Islet of Langerhans (tissue), 1 donor: ENCODE results near the gene BCDIN3D.
"Not testable (repeated sequence)": the region's sequence is repeated elsewhere in the genome, so short reads cannot be mapped to it uniquely, and the experiment has no call there.

ENCODE experiments used
- FAIRE-seq: peaks from one replicate; lab custom pipeline; 2011; peaks lifted over from hg19 to GRCh38; lab: Jason Lieb, UNC

Gene BCDIN3D, protein sequence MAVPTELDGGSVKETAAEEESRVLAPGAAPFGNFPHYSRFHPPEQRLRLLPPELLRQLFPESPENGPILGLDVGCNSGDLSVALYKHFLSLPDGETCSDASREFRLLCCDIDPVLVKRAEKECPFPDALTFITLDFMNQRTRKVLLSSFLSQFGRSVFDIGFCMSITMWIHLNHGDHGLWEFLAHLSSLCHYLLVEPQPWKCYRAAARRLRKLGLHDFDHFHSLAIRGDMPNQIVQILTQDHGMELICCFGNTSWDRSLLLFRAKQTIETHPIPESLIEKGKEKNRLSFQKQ

DNA sequence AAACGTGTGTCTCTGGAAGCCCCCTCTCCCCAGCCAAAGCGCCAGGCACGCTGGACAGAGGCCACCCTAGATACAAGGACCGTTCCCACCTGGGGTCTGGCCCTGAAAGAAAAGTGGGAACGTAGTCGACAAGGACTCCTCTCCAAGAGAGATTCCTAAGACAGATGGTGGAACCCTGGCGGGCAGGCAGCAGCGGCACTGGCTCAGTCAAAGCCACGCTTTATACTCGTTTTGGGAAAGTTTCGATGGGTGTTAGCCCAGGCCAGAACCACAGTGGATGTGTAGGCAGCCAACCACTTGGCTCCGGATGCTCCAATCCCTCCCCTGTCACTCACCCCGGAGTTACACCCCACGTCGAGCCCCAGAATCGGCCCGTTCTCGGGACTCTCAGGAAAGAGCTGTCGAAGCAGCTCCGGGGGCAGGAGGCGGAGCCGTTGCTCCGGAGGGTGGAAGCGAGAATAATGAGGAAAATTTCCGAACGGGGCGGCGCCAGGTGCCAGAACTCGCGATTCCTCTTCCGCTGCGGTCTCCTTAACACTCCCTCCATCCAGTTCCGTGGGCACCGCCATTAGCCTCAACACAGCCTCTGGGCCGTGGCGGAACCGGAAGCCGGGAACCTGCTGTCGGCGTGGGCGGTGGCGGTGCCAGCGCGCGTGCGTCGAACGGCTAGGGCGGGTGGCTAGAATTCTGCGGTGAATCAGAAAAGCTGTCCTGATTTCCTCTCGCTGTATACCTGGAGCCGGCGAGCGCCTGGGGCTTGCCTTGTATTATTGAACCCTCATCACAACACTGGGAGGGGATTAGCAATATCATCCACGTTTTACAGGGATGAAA lies at the start of gene BCDIN3D:
Gene BCDIN3D (minus strand): TSS at position 588 of the 834 bp plus-strand sequence. CDS start 19 bp downstream, at position 569.
- FAIRE-seq: no peak

DNA sequence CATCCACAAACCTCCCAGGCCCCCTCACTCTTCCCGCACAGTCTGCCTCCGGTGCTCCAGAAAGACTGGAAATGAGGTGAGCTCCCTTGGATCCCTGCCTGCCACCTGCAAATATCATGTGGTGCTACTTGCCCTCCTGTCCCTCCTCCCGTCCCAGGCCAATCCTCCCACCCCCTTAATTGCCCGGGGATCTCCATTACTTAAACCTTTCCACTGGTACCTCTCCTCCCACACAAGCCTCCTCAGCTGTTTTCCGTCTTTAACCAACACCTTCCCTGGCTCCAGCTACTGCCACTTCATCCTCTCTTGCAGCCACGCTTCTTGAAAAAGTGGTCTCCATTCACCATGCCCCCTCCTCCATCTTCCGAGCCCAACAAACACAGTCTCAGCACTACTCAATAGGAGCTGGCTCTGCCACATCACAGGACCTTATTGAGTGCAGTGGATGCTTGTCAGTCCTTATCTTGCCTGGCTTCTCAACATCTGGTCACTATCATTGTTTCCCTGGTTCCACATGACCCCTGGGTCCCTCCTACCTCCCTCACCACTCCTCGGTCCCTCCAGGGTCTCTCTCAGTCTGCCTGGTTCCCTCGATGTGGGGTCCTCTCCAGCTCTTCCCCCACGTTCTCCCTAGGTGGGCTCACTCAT lies 49.3 kb upstream of the BCDIN3D start:
- FAIRE-seq: no peak

DNA sequence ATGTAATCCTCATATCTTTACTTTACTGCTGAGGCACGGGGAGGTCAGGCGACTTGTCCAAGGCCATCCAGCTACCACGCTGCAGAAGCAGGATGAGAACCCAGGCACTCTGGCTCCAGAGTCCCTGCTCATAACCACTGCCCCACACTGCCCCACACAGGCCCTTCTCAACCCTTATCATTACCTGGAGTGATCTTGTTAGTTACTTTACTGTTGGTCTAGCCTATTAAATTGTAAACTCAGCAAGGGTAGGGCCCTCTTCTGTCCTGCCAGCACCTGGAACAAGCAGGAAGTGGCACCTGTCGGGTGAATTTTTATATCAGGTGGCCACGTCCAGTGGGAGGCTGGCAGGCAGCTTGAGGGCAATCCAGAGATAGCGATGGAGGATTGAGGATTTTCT lies 48.6 kb upstream of the BCDIN3D start:
- FAIRE-seq: no peak

DNA sequence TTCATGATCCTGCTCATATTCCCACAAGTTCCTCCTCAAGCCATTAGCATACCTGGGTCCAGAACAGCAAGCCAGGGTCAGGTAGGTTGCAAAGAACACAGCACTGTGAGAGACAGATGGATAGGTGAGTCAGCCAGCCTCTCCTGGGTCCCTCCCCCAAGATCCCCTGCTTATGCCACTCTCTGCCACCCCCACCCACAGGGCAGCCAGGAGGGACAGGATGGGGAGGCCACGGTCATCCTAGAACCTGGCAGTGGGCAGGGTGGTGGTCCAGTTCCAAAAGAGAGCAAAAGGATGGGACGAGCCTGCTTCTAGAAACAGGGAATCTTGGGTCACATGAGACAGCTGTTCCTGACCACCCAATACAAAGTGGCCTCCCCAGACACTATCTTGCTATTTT lies 48.1 kb upstream of the BCDIN3D start:
- no peak for FAIRE-seq

DNA sequence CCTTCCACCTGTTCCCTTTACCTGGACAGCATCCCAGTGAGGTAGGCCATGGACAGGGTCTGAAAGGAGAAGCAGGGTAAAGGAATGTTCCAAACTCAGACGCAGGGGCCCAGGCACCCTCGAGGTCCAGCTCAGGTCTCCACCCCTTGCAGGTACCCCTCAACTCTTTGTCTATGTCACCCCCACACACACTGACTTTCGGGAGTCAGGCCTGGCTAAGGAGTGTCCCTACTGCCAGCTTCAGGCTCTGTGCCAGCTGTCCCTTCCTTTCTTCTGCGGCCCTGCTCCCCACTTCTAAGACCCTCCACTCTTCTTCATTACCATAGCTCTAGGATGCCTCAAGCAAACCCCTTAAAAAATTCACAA lies 47.2 kb upstream of the BCDIN3D start:
- no peak for FAIRE-seq

DNA sequence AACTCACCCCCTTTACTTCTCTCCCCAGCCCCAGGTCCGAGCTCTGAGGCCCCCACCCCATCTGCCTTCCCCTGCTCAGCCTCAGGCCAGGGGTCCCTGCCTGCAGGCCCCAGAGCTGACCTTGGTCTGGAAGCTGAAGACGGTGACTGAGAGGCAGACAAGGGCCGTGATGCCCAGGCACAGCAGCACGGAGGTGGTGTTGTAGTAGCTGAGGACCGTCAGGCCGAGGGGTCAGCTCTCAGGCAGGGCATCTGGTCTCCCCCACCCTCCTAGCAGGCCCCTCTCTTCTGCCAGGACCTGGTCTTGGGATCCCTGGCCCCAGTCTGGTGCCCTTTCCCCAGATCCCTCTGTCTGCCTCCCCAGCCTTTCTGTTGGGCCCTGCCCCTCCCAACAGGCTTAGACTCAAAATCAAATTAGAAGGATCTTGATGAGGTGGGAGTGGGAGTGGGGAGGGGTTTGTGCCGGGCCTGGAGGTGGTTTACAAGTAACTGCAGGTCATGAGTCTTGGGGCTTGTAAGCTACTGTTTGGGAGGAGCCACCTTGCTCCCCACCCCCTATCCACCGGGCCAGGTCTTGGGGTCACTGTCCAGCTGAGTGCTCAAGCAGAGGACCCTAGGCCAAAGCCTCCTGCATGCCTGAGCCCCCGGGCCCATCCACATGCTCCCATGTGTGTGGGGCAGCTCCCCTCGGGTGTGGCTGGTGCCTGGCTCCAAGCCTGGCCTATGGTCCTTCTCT lies 46.6 kb upstream of the BCDIN3D start:
- FAIRE-seq: no peak

DNA sequence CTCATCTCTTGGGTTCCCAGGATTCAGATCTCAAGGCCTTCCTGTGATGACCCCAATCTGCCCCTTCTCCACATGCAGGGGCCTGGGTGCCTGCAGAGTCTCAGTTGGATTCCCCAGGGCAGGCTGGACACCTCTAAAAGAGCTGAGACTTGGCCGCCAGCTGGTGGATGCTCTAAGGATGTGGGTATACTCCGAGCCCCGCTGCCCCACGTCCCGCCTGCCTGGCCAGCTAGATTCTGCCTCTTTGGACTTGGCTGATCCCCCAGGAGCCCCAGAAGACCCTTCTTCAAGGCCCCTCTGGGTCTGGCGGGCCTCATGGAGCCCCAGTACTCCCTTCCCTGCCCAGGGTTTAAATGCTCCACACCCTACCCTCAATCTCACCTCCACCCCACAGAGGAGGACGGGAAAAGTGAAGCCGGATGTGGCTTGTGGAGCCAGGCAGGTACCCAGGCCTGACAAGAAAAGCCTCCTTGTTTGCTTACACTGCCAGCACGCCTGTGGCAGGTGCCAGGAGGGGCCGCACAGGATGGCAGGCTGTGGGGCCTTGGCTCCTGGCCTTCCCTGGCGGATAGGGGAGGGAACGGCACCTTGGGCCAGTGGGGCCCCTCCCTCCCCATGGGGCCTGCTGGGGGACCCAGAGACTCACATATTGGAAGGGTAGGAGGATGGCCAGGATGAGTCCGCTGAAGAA lies 45.7 kb upstream of the BCDIN3D start:
- FAIRE-seq: no peak

DNA sequence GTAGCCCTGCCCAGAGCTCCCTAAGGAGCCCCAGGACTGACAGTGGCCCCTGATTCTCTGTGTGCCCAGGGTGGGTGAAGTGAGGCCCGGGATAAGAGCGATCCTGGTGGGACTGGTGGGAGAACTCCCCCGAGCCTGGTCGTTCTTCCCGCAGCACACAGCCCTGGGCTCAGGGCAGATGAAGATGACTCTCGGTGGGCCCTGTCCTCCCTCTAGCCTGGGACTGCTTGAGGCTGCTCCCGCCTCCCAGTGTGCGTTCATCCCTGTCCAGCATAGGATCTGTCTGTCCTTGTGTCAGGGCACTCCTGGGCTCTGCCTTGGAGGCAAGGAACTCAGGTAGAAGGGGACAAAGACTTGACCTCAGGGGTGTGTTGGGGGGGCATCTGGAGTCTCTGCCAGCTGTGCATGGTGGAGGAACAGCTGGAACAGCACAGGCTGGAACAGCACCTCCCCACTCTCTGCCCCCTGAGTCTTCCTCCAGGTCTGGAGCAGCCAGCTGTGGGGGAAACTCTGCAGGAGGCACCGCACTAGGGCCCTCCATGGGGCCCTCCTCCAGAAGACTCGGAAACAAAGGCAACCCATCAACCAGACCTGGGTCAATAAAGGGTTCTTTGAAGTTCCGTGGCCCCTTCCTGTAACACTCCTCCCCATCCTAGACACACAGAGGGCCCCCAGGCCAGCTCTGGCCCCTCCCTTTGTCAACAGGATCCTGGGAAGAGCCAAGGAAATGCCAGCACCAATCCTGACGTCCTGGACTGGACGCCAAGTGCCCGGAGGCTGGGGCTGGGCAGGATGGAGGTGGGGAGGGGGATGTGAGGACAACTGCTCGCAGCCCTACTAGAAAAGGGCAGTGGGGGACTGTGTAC lies 44.9 kb upstream of the BCDIN3D start:
- FAIRE-seq: no peak

DNA sequence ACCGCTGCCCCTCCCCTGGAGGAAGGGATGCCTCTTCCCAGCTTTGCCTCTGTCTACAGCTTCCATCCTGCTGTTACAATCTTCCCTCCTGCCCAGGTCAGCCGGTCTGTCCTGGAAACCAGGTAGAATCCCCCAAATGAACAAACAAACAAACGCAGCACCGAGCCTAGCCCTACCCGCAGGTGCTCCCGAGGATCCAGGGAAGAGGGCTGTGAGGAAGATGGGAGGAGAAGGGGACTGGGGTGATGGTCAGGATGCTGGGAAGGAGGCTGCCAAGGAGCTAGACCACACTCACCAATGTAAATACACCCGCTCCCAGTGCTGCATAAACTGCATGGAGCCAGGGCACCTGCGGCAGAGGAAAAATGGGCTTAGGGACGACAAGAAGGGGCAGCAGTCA lies 44.2 kb upstream of the BCDIN3D start:
- FAIRE-seq: no peak

DNA sequence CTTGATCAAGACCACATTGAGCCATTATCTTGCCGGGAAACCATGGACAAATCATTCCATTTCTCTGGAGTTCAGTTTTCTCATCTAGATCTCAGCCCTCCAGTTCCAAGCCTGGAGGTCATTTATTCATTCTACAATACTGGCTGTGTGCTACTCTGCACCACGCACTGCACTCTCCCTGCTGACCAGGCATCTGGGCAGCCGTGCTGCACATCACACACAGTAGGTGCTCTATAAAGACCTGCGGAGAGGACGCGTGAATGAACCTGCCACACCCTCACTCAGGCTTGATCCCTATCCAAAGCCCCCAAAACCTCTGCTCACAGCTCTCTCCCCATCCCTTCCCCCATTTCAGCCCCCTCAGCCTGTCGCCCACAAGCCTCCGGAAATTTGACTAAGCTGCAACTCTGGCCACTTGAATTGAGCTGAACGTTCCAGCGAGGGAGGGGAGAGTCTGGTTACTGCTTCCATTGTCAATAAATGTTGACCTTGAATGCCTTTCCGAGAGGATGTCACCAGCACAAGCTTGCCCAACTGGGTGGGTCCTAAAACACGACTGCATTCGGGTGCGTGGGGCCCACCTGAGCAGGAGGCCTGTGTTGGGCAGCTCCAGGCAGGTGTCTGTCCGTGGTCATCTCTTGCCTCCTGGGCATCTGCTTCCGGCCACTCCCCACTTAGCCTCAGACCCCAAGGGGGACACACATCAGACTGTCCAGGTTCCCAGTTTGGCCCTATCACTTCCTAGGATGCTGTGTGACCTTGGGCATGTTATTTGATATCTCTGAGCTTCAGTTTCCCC lies 43.0 kb upstream of the BCDIN3D start:
- FAIRE-seq: no peak

DNA sequence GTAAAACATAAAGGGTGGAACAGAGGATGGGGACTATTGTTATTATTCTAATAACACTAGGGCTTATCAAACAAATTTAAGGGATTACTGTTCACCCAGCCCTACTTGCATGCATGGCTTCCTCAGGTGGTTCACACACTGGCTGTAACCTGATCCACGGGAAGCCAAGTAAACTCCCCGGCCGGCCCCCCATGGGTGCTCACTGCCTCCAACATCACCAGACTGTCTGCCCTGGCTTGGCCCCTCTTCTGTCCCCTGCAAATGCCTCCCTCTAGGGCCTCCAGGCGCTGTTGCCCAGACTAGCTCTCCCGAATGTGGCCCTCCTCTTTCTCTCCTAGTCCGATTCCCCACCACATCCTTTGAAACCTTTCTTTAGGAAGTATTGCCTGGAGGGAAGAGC lies 42.2 kb upstream of the BCDIN3D start:
- no peak for FAIRE-seq

DNA sequence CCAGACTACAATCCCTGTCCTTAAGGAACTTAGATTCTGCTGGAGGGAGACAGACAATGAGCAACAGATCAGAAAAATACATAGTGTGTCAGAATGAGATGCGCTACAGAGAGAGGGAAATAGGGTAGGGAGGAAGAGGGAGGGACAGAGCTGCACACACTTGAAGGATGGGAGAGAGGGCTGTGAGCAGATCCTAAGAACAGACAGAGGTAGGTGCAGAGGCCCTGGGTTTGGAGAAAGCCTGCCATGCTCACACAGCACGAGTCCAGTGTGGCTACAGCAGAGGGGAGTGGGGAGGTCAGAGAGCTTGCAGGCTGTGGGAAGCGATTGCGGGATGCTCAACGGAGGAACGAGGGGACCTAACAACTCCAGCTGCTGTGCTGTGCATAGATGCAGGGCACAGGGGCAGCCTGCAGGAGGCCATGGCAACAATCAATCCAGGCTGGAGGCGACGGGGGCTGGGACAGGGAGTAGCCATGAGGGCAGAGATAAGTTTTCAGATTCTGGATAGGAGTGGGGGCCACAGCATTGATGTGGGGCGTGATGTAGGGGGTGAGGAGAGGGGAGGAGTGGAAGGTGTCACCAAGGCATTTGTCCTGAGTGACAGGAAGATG lies 40.1 kb upstream of the BCDIN3D start:
- FAIRE-seq: no peak

DNA sequence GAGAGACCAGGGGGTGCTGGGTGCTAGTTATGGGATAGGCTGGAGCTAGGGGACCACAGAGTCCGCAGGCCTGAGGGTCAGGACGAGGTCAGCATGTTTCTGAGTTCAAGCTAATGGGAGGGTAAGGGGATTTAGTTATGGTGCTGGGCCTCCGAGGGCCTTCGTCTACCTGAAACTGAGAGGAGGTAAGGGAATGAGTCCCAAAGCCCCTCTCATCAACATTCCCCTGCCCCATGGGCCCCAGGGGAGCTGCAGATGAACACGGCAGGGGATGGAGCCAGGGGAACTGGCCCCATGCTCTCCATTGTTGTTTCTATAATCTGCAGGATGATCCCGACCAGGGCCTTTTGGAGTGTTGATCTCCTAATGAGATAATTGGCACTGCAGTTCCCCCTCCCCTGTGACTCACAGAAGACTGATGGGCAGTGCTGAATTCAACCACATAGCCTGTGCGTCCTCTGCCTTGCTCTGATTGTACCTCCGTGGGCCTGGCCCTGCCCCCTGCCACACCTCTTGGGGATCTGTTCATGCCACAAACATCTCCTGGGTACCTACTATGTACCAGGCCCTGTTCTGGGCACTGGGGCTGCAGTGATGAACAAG lies 39.4 kb upstream of the BCDIN3D start:
- no peak for FAIRE-seq

DNA sequence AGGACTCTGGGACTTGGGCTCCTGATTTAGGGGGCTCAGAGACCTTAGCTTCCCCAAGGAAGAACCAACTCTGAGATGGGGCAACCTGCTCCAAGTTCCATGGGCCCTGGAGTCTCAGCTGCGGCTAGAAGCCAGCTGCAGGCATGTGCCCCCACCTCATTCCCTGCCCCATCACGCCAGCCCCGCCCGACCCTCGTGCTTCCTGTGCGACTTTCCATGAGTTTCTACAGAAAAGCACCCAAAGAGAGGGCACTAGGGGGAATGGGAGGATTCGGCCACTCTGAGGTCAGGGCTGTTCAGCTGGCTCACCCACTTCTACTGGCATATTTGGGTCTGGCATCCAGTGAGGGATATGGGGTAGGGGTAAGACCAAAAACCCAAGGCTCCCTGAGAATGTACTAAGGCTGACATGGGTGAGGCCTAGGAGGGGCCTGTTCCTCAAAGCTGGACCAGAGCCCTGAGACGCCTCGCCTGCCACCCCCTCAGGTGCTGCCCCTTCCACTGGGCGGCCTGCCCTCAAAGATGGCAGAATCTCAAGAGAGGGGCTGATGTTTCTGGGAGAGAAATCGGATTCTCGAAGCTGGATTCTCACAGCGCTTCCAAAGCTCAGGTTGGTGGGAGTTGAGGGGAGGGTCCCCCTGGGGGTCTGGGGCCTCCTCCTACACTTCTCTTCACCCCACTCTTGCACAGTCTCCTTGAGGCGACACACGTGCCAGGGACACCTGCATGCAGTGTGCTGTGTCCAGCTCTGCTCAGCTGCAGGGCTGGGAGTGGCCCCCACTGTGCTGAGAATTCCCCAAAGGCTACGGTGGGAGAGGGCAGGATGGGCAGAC lies 38.7 kb upstream of the BCDIN3D start:
- no peak for FAIRE-seq

DNA sequence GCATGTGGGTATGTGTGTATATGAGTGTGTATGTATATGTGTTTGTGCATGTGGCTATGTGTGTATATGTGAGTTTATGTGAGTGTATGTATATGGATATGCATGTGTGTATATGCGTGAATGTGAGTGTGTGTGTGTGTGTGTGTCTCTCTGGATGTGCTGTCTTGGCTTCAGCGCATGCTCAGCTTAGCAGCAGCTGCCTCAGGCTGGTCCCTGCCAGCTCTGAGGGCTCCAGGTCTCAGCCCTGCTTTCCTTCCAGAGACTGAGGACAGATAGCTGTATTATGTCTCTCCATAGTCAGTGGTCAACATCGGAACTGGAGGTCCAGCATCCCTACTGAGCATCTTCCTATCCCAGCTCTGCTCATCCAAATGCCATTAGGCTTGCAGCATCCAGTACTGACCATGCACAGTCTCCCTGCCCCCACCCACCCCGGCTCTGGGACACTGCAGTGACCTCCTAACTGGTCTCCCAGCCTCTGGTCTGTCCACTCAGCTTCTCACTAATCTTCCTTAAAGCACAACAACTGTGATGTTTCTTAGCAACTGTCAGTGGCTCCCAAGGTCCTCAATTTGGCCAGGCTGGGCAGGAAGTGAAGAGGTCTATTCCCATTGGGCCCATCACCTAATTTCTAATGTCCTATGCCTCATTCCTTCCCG lies 38.0 kb upstream of the BCDIN3D start:
- FAIRE-seq: no peak

DNA sequence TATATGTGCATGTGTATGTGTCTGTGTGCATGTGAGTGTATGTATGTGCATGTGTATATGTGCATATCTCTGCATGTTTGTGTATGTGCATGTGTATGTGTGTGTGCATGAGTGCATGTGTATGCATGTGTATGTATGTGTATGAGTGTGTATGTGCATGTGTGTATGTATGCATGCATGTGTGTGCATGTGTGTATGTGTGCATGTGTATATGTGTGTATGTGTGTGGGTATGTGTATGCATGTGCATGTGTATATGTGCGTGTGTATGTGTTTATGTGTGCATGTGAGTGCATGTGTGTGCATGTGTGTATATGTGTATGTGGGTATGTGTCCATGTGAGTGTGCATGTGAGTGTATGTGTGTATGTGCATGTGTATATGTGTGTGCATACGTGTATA lies 36.2 kb upstream of the BCDIN3D start:
- not testable (repeated sequence) for FAIRE-seq

DNA sequence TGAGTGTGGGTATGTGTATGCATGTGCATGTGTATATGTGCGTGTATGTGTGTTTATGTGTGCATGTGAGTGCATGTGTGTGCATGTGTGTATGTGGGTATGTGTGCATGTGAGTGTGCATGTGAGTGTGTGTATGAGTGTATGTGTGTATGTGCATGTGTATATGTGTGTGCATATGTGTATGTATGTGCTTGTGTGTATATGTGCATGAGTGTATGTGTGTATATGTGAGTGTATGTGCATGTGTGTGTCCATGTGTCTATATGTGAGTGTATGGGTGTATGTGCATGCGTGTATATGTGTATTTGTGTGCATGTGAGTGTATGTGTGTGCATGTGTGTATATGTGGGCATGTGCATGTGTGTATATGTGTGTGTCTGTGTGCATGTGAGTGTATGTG lies 35.1 kb upstream of the BCDIN3D start:
- no peak for FAIRE-seq

DNA sequence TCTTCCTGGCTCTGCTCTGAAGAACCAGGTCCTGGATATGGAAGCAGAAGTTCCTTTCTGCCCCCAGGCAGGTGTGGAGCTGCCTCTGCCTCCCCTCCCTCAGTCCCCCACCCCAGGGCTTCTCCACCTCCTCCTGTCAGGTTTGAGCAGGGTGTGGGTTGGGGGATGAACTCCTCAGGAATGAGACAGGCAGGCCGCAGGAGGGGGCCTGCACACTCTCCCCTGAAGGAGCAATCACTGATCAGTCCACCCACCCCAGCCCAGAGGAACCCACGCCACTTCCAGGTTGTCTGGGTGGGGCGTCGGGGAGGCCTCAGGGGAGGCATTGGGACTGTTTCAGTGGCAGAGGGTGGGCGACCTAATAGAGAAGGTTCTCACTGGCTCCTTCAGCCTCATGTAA lies 34.2 kb upstream of the BCDIN3D start:
- FAIRE-seq: no peak
